Testis (tissue), 2 donors: ENCODE data around the gene UCHL5.

Source experiments
- CTCF ChIP-seq, 3 experiments: fragments of 450-650 bp in 2 of 3; fragments of 200-600 bp in 1 of 3; sonication (generic) in 1 of 3; IDR thresholded peaks; one replicate each; pipeline ENCODE4 v1.5.1; 2016 to 2019; ENCODE audit warnings: antibody characterized with exemption in 3 of 3, mild to moderate bottlenecking in 2 of 3, moderate library complexity in 1 of 3
- POLR2A ChIP-seq: fragments of 450-650 bp; IDR thresholded peaks from one replicate; pipeline ENCODE4 v1.6.1; 2017; ENCODE audit warnings: antibody characterized with exemption, mild to moderate bottlenecking, moderate library complexity

- TF ChIP-seq CTCF (IDR thresholded peaks at IDR 0.05): no peak
- no peak for TF ChIP-seq POLR2A
Observed at GRCh38 chr1:192969091-192969490, 90.1 kb downstream of the UCHL5 start.
